ENCODE results near the gene CELSR2. TPM values are rescaled to one million over a fixed set of nuclear protein-coding genes. Genes with fewer than 3 reads are reported as not detected.

Gene CELSR2
- total and polyA plus RNA-seq, 8 donors: 5.9 to 18.0 (median 12.5) TPM

- TF ChIP-seq, protein P1, sequence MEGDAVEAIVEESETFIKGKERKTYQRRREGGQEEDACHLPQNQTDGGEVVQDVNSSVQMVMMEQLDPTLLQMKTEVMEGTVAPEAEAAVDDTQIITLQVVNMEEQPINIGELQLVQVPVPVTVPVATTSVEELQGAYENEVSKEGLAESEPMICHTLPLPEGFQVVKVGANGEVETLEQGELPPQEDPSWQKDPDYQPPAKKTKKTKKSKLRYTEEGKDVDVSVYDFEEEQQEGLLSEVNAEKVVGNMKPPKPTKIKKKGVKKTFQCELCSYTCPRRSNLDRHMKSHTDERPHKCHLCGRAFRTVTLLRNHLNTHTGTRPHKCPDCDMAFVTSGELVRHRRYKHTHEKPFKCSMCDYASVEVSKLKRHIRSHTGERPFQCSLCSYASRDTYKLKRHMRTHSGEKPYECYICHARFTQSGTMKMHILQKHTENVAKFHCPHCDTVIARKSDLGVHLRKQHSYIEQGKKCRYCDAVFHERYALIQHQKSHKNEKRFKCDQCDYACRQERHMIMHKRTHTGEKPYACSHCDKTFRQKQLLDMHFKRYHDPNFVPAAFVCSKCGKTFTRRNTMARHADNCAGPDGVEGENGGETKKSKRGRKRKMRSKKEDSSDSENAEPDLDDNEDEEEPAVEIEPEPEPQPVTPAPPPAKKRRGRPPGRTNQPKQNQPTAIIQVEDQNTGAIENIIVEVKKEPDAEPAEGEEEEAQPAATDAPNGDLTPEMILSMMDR (IDR thresholded peaks at IDR 0.05): no peak
- no peaks in the 10 kb centered on the region for H3K4me1 ChIP-seq
- no peaks in the 10 kb centered on the region for H3K27me3 ChIP-seq
- no peaks in the 10 kb centered on the region for H3K9me3 ChIP-seq
- ATAC-seq (no peak), DNase-seq (no peak)
- no peak overlapping the region for H3K4me3 ChIP-seq
- intact Hi-C loops (cut with DNase I): no loop called here
- H3K36me3 ChIP-seq: no peaks in the 10 kb centered on the region
- no peak overlapping the region for H3K27ac ChIP-seq
These were observed 44.9 kb upstream of the CELSR2 start for GRCh38 chr1:109204484-109204883.

- no peak overlapping the region for H3K27ac ChIP-seq
- no peaks in the 10 kb centered on the region for H3K9me3 ChIP-seq
- no peak overlapping the region for H3K4me3 ChIP-seq
- no peak for DNase-seq
- no peaks in the 10 kb centered on the region for H3K27me3 ChIP-seq
- H3K4me1 ChIP-seq: no peaks in the 10 kb centered on the region
- TF ChIP-seq, protein P1 (IDR thresholded peaks at IDR 0.05): no peak
- no peaks in the 10 kb centered on the region for H3K36me3 ChIP-seq
- no peak for ATAC-seq
- intact Hi-C loops (cut with DNase I): no loop called here
These were observed 43.0 kb upstream of the CELSR2 start for GRCh38 chr1:109206339-109206738.

DNA sequence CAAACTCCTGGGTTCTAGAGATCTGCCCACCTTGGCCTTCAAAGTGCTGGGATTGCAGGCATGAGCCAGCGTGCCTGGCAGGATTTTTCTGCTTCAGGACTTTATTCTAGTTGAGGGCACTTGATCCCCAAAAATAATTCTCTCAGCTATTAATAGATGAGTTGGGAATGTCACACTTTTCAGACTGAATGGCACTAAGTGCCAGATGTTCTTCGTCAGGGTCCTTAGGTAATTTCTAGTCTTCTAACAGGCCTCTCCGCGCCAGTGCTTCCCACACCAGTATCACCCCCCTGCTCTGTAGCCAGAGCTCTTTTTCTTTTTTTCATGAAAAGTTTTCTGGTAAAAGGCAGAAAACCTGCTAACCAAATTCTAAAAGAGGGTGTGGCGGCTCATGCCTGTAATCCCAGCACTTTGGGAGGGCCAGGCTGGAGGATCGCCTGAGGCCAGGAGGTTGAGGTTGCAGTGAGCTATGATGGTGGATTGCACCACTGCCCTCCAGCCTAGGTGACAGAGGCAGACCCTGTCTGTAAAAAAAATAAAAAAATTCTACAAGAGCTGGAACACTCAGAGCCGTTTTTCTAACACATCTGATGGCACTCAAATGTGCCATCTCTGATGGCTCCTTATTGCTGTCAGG lies 41.8 kb upstream of the CELSR2 start:
- intact Hi-C loops (cut with DNase I): no loop called here
- no peak overlapping the region for H3K4me3 ChIP-seq
- no peak for ATAC-seq
- H3K27me3 ChIP-seq: no peaks in the 10 kb centered on the region
- no peak for DNase-seq
- no peaks in the 10 kb centered on the region for H3K4me1 ChIP-seq
- H3K9me3 ChIP-seq: no peaks in the 10 kb centered on the region
- no peaks in the 10 kb centered on the region for H3K36me3 ChIP-seq
- TF ChIP-seq, protein P1 (IDR thresholded peaks at IDR 0.05): no peak
- H3K27ac ChIP-seq: no peak overlapping the region

GRCh38 chr1:109208394-109208793 lies 40.9 kb upstream of the CELSR2 start:
- ATAC-seq (no peak), DNase-seq (no peak)
- H3K4me1 ChIP-seq: peaks cover 0 to 4% of the 10 kb centered on the region in 2 donors
- TF ChIP-seq, protein P1 (IDR thresholded peaks at IDR 0.05): no peak
- no peaks in the 10 kb centered on the region for H3K36me3 ChIP-seq
- intact Hi-C loops (cut with DNase I): no loop called here
- no peaks in the 10 kb centered on the region for H3K9me3 ChIP-seq
- H3K27ac ChIP-seq: no peak overlapping the region
- no peak overlapping the region for H3K4me3 ChIP-seq
- H3K27me3 ChIP-seq: no peaks in the 10 kb centered on the region

DNA sequence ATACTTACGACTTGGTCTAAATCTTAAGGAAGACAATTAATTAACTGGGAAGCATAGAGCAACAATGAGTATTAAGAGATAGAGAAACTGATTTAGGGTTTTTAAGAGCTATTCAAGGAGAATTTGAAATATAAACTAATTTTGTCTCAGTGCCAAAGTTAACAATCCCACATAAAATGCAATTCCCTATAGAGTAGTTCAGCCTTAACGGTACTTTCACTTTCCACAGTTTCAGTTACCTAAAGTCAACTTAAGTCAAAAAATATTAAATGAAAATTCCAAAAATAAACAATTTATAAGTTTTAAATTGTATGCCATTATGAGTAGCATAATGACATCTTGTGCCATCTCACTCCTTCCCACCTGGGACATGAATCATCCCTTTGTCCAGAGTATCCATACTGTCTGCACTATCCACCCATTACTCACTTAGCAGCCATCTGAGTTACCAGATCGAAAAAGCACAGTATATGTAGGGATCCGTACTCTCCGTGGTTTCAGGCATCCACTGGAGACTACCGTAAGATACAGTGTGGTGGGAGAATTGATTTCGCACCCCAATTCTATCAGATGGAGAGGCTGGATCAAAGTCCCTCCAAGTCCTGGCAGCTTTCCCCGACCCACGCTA lies 40.4 kb upstream of the CELSR2 start:
- Histone ChIP-seq H3K36me3 (no peaks in the 10 kb centered on the region), H3K4me1 (peaks cover 0 to 5% of the 10 kb centered on the region in 2 donors), H3K4me3 (no peak overlapping the region), H3K27ac (no peak overlapping the region), H3K27me3 (no peaks in the 10 kb centered on the region), H3K9me3 (no peaks in the 10 kb centered on the region)
- ATAC-seq (no peak), DNase-seq (no peak)
- intact Hi-C loops (cut with DNase I): no loop called here
- TF ChIP-seq, protein P1 (IDR thresholded peaks at IDR 0.05): no peak
